Endothelial cell of umbilical vein (primary cell): ENCODE results near the gene DGKH. TPM values are rescaled to one million over a fixed set of nuclear protein-coding genes. Genes with fewer than 3 reads are reported as not detected.

ENCODE experiments used
- BruUV-seq: library from RNA; stranded (reverse); fragments of 400-500 nt; replicated peaks from 2 replicates; lab custom pipeline; 2021; lab: Mats Ljungman, UMichigan
- CTCF ChIA-PET: fragments of 300-600, 350-600 bp; sonication (Branson Sonifier 250); formaldehyde crosslinking; loops from one replicate; lab custom pipeline; 2021; ENCODE audit warnings: antibody characterized with exemption, inconsistent platforms; lab: Charles Lee
- POLR2A ChIA-PET: fragments of 300-600, 350-600 bp; sonication (Branson Sonifier 250); formaldehyde crosslinking; loops from one replicate; lab custom pipeline; 2021; ENCODE audit warnings: antibody characterized with exemption, inconsistent platforms; lab: Charles Lee
- DNase-seq: peaks from one replicate; pipeline ENCODE4 v3.0.0-alpha.2; 2011; ENCODE audit warnings: low read depth, low spot score
- FAIRE-seq: peaks from 2 replicates; lab custom pipeline; 2011; peaks lifted over from hg19 to GRCh38; lab: Jason Lieb, UNC
- H2AFZ ChIP-seq: 2 replicates; pipeline ENCODE4 v1.6.0; 2012; ENCODE audit warnings: low read depth, low read length, control low read depth, inconsistent platforms
- H3K27ac ChIP-seq: 2 replicates; pipeline ENCODE4 v1.5.1; 2011; ENCODE audit warnings: low read depth, mild to moderate bottlenecking, control low read depth, low read length, moderate library complexity; ENCODE audit not compliant: insufficient read depth
- H3K27me3 ChIP-seq, 2 experiments: 2 replicates each; pipeline versions ENCODE4 v1.6.0 to v1.6.1; 2011; ENCODE audit warnings: low read length in 2 of 2, mixed read lengths in 1 of 2; ENCODE audit not compliant: control insufficient read depth in 2 of 2, insufficient read depth in 2 of 2
- H3K36me3 ChIP-seq, 2 experiments: 2 replicates in 1 of 2; 3 replicates in 1 of 2; pipeline ENCODE4 v1.5.1; 2011; ENCODE audit warnings: low read length in 2 of 2, mild to moderate bottlenecking in 1 of 2, moderate library complexity in 1 of 2; ENCODE audit not compliant: control insufficient read depth in 2 of 2, insufficient read depth in 2 of 2; ENCODE audit errors: extremely low read depth in 1 of 2
- H3K4me1 ChIP-seq: 3 replicates; pipeline ENCODE4 v1.5.1; 2011; ENCODE audit warnings: mild to moderate bottlenecking, low read length; ENCODE audit not compliant: control insufficient read depth, insufficient read depth; ENCODE audit errors: extremely low read depth
- H3K4me2 ChIP-seq: 2 replicates; pipeline ENCODE4 v1.6.1; 2011; ENCODE audit warnings: low read length, control low read depth, mixed read lengths; ENCODE audit not compliant: insufficient read depth
- H3K4me3 ChIP-seq, 3 experiments: fragments of 200-600 bp in 1 of 3; sonication (generic), shearing (Covaris generic) in 1 of 3; replicated peaks in 1 of 3; 2 replicates each; pipeline ENCODE4 v1.5.1; 2011 to 2016; ENCODE audit warnings: control low read depth in 3 of 3, low read length in 3 of 3, mild to moderate bottlenecking in 2 of 3, inconsistent platforms in 1 of 3, low read depth in 1 of 3, moderate library complexity in 1 of 3; ENCODE audit not compliant: insufficient read depth in 1 of 3
- H3K79me2 ChIP-seq: 2 replicates; pipeline ENCODE4 v1.6.0; 2012; ENCODE audit warnings: low read length, inconsistent platforms; ENCODE audit not compliant: control insufficient read depth, insufficient read depth
- H3K9ac ChIP-seq: replicated peaks from 2 replicates; pipeline ENCODE3; 2011; ENCODE audit warnings: low read length, control low read depth; ENCODE audit not compliant: insufficient read depth; ENCODE audit errors: extremely low read depth
- H3K9me1 ChIP-seq: replicated peaks from 3 replicates; pipeline ENCODE4 v1.6.0; 2011; ENCODE audit warnings: mild to moderate bottlenecking, low read length; ENCODE audit not compliant: control insufficient read depth, insufficient read depth; ENCODE audit errors: extremely low read depth
- H3K9me3 ChIP-seq: replicated peaks from 2 replicates; pipeline ENCODE4 v1.5.1; 2012; ENCODE audit warnings: low read length, inconsistent platforms; ENCODE audit not compliant: control insufficient read depth, insufficient read depth
- H4K20me1 ChIP-seq: replicated peaks from 2 replicates; pipeline ENCODE3; 2011; ENCODE audit warnings: mild to moderate bottlenecking, low read length; ENCODE audit not compliant: control insufficient read depth, insufficient read depth; ENCODE audit errors: extremely low read depth
- EZH2 ChIP-seq: IDR thresholded peaks from 2 replicates; pipeline ENCODE4 v1.6.1; 2012; ENCODE audit warnings: borderline replicate concordance, low read depth, mild to moderate bottlenecking, moderate library complexity, low read length, inconsistent platforms; ENCODE audit not compliant: severe bottlenecking
- FOS ChIP-seq: IDR thresholded peaks from 2 replicates; pipeline ENCODE4 v1.6.1; 2011; ENCODE audit warnings: mild to moderate bottlenecking, low read length, moderate library complexity, borderline replicate concordance; ENCODE audit not compliant: insufficient read depth
- GATA2 ChIP-seq: IDR thresholded peaks from 2 replicates; pipeline ENCODE4 v1.7.0; 2011; ENCODE audit warnings: low read depth, mild to moderate bottlenecking, moderate library complexity, mixed read lengths, low read length; ENCODE audit not compliant: insufficient read length, insufficient read depth
- JUN ChIP-seq: IDR thresholded peaks from 2 replicates; pipeline ENCODE4 v1.6.1; 2011; ENCODE audit warnings: borderline replicate concordance, low read depth; ENCODE audit not compliant: insufficient read length, insufficient read depth
- MYC ChIP-seq: IDR thresholded peaks from one replicate; pipeline ENCODE4 v1.6.1; 2011; ENCODE audit warnings: mild to moderate bottlenecking, low read depth, low read length
- POLR2A ChIP-seq: IDR thresholded peaks from 2 replicates; pipeline ENCODE4 v1.6.1; 2012; ENCODE audit warnings: low read depth, mild to moderate bottlenecking, control low read depth, low read length
- POLR2AphosphoS5 ChIP-seq: IDR thresholded peaks from 2 replicates; pipeline ENCODE4 v1.6.1; 2012; ENCODE audit warnings: low read depth, mild to moderate bottlenecking, control low read depth, low read length, moderate library complexity; ENCODE audit not compliant: insufficient read depth
- dilution Hi-C: fragments of 300-500 bp; cut with MboI; formaldehyde crosslinking; loops from one replicate; pipeline ENCODE4 v1.15.0; 2019; ENCODE audit warnings: low sequenced_read_pairs; ENCODE audit not compliant: extremely low pct_ligation_motif_present
- intact Hi-C: fragments of 100-400 bp; cut with micrococcal nuclease; formaldehyde crosslinking; loops from one replicate; pipeline ENCODE4 v1.10.0; 2022
- polyA plus RNA-seq, 4 experiments: library from polyadenylated mRNA; depleted of rRNA in 3 of 4; stranded (reverse) in 3 of 4; unstranded in 1 of 4; fragments of >200 nt; gene quantifications; 2 replicates each; pipeline versions ENCODE4 v1.2.1 to v1.2.3, GENCODE V29; 2011 to 2012; ENCODE audit warnings: missing spikeins in 1 of 4
- total RNA-seq: library from RNA; stranded (reverse); gene quantifications from 2 replicates; pipeline ENCODE4 v1.2.3, GENCODE V29; 2021
- TF ChIP-seq, protein P1 (sequence below), 2 donors: IDR thresholded peaks; 1 replicate in 1 of 2; 2 replicates in 1 of 2; pipeline ENCODE4 v1.5.1; 2011; ENCODE audit warnings: low read length in 2 of 2, mild to moderate bottlenecking in 2 of 2, moderate library complexity in 2 of 2, control low read depth in 1 of 2, inconsistent platforms in 1 of 2, low read depth in 1 of 2; ENCODE audit not compliant: insufficient read depth in 1 of 2; ENCODE audit errors: extremely low read depth in 1 of 2
- TF ChIP-seq, protein P2 (sequence below): IDR thresholded peaks from 2 replicates; pipeline ENCODE4 v1.6.1; 2011; ENCODE audit not compliant: insufficient read depth, insufficient read length

DGKH gene
- total and polyA plus RNA-seq, 2 donors (not counting 3 experiments of a cell fraction or from before 2014, with no cell fraction given): 4.1 to 30.1 TPM

DNA sequence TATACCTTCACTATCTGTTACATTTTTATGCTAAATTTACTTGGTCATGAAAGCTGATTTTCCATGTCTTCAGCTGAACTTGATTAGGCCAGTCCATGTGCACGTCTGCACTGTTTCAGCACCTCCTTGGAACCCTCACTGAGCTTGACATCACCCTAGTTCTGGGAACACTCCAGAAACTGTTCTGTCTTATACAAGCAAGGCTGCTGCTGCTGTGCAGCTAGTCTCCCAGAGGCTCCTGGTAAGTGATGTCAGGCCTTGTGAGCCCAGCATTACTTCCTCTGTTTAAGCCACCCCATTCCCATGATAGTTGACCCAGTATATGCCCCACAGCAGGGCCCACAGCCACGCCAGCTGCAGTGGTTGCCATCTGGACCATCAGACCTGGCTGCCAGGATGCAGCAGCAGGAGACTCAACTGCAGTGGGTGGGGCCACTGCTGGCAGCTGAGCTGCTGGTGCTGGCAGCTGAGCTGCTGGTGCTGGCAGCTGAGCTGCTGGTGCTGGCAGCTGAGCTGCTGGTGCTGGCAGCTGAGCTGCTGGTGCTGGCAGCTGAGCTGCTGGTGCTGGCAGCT lies 133.0 kb downstream of the DGKH start:
- intact Hi-C loops (no loop called here), dilution Hi-C loops (no loop called here)
- BruUV-seq: no TSS peak

More for the DNA sequence above, 133.0 kb downstream of the DGKH start:
- no peaks in the 10 kb centered on the region for H4K20me1 ChIP-seq
- no peak overlapping the region for H2AFZ ChIP-seq
- no peak overlapping the region for H3K4me2 ChIP-seq
- no peak overlapping the region for H3K27ac ChIP-seq
- FAIRE-seq (no peak), DNase-seq (no peak)
- TF ChIP-seq JUN: no peak
- no peak for TF ChIP-seq FOS
- TF ChIP-seq MYC: no peak
- TF ChIP-seq POLR2A: no peak
- TF ChIP-seq EZH2: no peak
- TF ChIP-seq POLR2AphosphoS5: no peak
- TF ChIP-seq, protein P1, sequence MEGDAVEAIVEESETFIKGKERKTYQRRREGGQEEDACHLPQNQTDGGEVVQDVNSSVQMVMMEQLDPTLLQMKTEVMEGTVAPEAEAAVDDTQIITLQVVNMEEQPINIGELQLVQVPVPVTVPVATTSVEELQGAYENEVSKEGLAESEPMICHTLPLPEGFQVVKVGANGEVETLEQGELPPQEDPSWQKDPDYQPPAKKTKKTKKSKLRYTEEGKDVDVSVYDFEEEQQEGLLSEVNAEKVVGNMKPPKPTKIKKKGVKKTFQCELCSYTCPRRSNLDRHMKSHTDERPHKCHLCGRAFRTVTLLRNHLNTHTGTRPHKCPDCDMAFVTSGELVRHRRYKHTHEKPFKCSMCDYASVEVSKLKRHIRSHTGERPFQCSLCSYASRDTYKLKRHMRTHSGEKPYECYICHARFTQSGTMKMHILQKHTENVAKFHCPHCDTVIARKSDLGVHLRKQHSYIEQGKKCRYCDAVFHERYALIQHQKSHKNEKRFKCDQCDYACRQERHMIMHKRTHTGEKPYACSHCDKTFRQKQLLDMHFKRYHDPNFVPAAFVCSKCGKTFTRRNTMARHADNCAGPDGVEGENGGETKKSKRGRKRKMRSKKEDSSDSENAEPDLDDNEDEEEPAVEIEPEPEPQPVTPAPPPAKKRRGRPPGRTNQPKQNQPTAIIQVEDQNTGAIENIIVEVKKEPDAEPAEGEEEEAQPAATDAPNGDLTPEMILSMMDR (IDR thresholded peaks at IDR 0.05; ENCODE audit: extremely low read depth in 1 of 2, insufficient read depth in 1 of 2, low read depth in 1 of 2, low read length in 2 of 2): no peak
- no peak for TF ChIP-seq GATA2
- TF ChIP-seq, protein P2, sequence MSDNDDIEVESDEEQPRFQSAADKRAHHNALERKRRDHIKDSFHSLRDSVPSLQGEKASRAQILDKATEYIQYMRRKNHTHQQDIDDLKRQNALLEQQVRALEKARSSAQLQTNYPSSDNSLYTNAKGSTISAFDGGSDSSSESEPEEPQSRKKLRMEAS: no peak
- no peaks in the 10 kb centered on the region for H3K9me1 ChIP-seq
- H3K79me2 ChIP-seq: no peaks in the 10 kb centered on the region
- H3K9ac ChIP-seq: no peak overlapping the region
- H3K36me3 ChIP-seq: peaks cover 0 to 5% of the 10 kb centered on the region in 2 experiments
- CTCF ChIA-PET: interaction anchor here (2.1 kb wide), 1 partner anchor 9 kb away, joined by 6 read pairs; no protein-coding TSS in a partner anchor
- no peaks in the 10 kb centered on the region for H3K27me3 ChIP-seq
- H3K4me3 ChIP-seq: no peak overlapping the region
- no peaks in the 10 kb centered on the region for H3K4me1 ChIP-seq
- no peaks in the 10 kb centered on the region for H3K9me3 ChIP-seq
- POLR2A ChIA-PET: no interaction called here
